ENCODE measurements around the gene KCNQ1OT1. TPM values are rescaled to one million over a fixed set of nuclear protein-coding genes. Genes with fewer than 3 reads are reported as not detected.

Gene KCNQ1OT1
- total RNA-seq, 1 experiment from 2014 or later, result 1.2 TPM

DNA sequence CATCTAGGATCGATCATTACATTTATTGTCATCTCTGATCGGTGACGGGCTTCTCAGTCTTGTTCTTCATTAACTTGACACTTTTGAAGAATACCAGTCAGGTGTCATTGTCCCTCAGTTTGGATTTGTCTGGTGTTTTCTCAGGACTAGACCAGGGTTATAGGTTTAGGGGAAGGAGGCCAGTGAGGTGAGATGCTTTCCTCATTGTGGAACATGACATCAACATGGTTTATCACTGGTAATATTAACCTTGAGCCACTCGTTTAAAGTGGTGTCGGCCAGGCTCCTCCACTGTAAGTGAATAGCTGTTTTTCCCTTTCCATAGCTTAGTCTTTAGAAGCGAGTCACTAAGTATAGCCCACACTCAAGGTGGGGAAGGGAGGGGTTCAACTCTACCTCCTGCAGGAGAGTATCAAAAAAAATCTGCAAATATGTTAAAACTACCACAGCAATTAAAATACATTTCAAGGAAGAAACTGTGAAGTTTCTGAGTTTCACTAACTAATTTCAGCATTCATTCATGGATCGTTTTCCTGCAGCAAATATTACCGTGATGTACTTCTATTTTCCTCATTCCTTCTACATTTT lies 42.0 kb downstream of the KCNQ1OT1 start:
- Histone ChIP-seq H2BK15ac (ENCODE audit: low read depth, low read length) (no peak overlapping the region), H3K4me2 (ENCODE audit: insufficient read depth, insufficient read length, low read length) (no peak overlapping the region), H3K56ac (ENCODE audit: insufficient read length, low read depth, low read length) (no peak overlapping the region), H3K27me3 (ENCODE audit: insufficient read depth, low read length) (peaks cover 8% of the 10 kb centered on the region; the same call in 1 of the 2 replicates), H4K91ac (ENCODE audit: insufficient read length, low read depth, low read length) (no peak overlapping the region), H3K4me1 (ENCODE audit: insufficient read depth, low read length) (no peaks in the 10 kb centered on the region), H3K23ac (ENCODE audit: insufficient read length, low read depth, low read length) (no peak overlapping the region), H4K8ac (replicated peaks; ENCODE audit: insufficient read length, low read depth, low read length) (no peak overlapping the region), H2AFZ (ENCODE audit: low read length) (no peak overlapping the region), H3K79me2 (ENCODE audit: insufficient read depth, low read length) (no peaks in the 10 kb centered on the region), H3K9me3 (ENCODE audit: control insufficient read depth, low read depth, low read length) (peaks cover 59% of the 10 kb centered on the region), H2AK5ac (ENCODE audit: insufficient read length, low read length) (no peak overlapping the region), H2BK5ac (ENCODE audit: insufficient read length, low read length) (no peak overlapping the region), H3K18ac (ENCODE audit: insufficient read length, low read depth, low read length) (no peak overlapping the region), H4K20me1 (ENCODE audit: control insufficient read depth, insufficient read depth, insufficient read length) (no peaks in the 10 kb centered on the region), H3K14ac (ENCODE audit: insufficient read depth, low read length) (no peak overlapping the region), H3K9ac (ENCODE audit: extremely low read depth, insufficient read length, low read length) (no peak overlapping the region), H2BK20ac (ENCODE audit: low read depth, low read length, poor library complexity, severe bottlenecking) (no peak overlapping the region), H2BK12ac (ENCODE audit: insufficient read length, low read depth, low read length) (no peak overlapping the region), H4K5ac (ENCODE audit: insufficient read length, low read depth, low read length) (no peak overlapping the region), H2BK120ac (ENCODE audit: low read depth, low read length, poor library complexity, severe bottlenecking) (no peak overlapping the region), H3K27ac (ENCODE audit: insufficient read length, low read depth, low read length) (no peak overlapping the region), H3K4ac (ENCODE audit: low read depth, low read length) (no peak overlapping the region), H3K79me1 (ENCODE audit: insufficient read depth, low read depth, low read length, poor library complexity, severe bottlenecking) (no peaks in the 10 kb centered on the region), H3K23me2 (ENCODE audit: insufficient read length, low read depth, low read length, poor library complexity, severe bottlenecking) (no peaks in the 10 kb centered on the region), H3T11ph (ENCODE audit: low read length) (no peak overlapping the region)
- Mint-ChIP-seq H3K9me3 (peaks cover 84 to 97% of the 10 kb centered on the region in 2 experiments), H3K4me1 (peaks cover 5 to 10% of the 10 kb centered on the region in 2 experiments; a peak in 3 of 4 replicates), H3K4me3 (no peak overlapping the region), H3K27ac (no peak overlapping the region), H3K36me3 (ENCODE audit: insufficient read depth in 1 of 3, low read depth in 3 of 3) (peaks cover 44 to 68% (median 45%) of the 10 kb centered on the region in 3 experiments), H3K27me3 (ENCODE audit: low read depth) (peaks cover 84% of the 10 kb centered on the region)
- WGBS (ENCODE audit: extremely low coverage, insufficient read length, low lambda C conversion rate), result no CpG with 5 or more reads among the region's 8 CpGs
- DNase-seq, result no peak
- TF ChIP-seq, protein P1, sequence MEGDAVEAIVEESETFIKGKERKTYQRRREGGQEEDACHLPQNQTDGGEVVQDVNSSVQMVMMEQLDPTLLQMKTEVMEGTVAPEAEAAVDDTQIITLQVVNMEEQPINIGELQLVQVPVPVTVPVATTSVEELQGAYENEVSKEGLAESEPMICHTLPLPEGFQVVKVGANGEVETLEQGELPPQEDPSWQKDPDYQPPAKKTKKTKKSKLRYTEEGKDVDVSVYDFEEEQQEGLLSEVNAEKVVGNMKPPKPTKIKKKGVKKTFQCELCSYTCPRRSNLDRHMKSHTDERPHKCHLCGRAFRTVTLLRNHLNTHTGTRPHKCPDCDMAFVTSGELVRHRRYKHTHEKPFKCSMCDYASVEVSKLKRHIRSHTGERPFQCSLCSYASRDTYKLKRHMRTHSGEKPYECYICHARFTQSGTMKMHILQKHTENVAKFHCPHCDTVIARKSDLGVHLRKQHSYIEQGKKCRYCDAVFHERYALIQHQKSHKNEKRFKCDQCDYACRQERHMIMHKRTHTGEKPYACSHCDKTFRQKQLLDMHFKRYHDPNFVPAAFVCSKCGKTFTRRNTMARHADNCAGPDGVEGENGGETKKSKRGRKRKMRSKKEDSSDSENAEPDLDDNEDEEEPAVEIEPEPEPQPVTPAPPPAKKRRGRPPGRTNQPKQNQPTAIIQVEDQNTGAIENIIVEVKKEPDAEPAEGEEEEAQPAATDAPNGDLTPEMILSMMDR (conservative IDR thresholded peaks at IDR 0.05), result no peak
